AG09319 (cell line): ENCODE results near the gene ITGA2.

ENCODE experiments used
- DNase-seq: peaks from one replicate; pipeline ENCODE4 v3.0.0-alpha.2; 2010; ENCODE audit warnings: low read depth; ENCODE audit errors: extremely low read depth
- TF ChIP-seq, protein P1 (sequence below): IDR thresholded peaks from 2 replicates; pipeline ENCODE4 v1.5.1; 2011; ENCODE audit warnings: low read depth, mild to moderate bottlenecking, inconsistent platforms, low read length, moderate library complexity

Gene ITGA2

DNA sequence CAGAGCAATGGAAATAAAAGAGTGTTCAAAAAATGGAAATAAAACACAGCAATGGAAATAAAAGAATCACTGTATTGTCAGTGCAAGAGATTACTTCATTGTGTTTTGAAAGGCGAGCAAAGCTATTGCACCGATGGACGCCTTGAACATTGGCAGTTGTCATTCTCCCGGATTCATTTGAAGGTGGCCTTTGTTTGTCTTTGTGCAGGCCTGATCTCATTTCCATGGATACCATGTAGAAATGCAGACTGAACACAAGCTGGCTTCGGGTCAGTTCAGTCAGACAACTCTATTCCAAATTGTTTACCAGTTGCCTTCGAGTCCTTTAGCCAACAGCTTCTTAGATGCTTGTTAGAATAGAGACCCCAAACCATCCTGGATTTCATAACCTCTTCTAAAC lies 8.3 kb downstream of the ITGA2 start:
- TF ChIP-seq, protein P1, sequence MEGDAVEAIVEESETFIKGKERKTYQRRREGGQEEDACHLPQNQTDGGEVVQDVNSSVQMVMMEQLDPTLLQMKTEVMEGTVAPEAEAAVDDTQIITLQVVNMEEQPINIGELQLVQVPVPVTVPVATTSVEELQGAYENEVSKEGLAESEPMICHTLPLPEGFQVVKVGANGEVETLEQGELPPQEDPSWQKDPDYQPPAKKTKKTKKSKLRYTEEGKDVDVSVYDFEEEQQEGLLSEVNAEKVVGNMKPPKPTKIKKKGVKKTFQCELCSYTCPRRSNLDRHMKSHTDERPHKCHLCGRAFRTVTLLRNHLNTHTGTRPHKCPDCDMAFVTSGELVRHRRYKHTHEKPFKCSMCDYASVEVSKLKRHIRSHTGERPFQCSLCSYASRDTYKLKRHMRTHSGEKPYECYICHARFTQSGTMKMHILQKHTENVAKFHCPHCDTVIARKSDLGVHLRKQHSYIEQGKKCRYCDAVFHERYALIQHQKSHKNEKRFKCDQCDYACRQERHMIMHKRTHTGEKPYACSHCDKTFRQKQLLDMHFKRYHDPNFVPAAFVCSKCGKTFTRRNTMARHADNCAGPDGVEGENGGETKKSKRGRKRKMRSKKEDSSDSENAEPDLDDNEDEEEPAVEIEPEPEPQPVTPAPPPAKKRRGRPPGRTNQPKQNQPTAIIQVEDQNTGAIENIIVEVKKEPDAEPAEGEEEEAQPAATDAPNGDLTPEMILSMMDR, result no peak
- no peak for DNase-seq

DNA sequence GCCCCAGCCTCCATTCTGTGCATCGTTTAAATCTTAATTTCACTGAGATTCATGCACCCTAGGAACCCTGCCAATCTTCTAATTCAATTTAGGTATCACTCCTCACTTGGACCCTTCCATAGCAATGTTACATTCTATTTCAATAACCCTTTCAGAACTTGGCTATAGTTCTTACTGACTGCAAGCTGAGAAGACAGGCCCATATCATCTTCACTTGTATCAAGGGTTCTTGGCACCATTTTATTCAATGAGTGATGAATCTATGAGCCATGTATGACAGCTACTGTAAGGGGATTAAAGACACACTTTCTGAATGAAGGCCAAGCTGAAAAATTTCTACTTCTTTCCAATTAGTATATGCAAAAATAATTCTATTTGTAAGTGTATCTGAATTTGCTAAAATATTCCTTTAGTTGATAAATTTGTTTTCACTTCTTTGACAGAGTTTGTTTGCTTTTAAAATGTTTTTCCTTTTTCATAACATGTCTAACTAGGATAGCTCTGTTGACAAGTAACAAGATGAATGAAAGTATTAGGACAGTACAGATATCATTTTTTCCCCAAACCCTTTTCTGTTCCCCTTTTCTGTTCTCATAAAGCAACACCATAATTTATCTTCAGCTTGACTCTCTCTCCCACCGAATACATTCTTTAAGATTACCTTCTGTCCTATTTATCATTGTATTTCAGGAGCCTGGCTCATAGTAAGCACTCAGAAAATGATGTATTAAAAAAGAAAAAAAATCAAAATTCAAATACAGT lies 9.6 kb downstream of the ITGA2 start:
- TF ChIP-seq, protein P1, result no peak
- DNase-seq, result no peak

DNA sequence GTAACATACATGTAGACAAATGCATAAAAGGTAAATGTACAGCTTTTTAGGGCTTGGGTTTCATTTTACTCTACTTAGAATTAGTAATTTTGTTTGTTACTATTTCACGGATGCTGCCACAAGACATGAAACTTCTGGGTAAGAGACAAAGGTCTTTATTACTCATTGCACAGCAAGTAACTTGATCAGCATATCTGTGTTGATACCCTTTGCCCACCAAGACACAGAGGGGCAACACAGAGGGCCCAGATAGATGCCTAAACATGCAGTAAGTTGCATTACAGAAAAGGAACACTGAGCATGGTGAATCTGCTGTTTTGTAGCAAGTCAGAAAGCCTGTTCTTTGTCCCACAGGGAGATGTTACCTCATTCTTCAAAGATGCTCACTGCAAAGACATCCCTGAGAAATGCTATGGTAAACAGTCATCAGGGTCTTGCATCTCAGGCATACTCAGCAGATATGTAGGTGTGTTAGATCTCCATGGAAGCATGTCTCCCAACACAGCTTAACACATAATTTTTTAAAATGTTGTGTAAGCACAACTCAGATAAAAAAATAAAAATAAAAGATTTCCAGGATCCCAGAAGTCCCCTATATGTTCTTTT lies 10.3 kb downstream of the ITGA2 start:
- no peak for DNase-seq
- TF ChIP-seq, protein P1, result no peak

DNA sequence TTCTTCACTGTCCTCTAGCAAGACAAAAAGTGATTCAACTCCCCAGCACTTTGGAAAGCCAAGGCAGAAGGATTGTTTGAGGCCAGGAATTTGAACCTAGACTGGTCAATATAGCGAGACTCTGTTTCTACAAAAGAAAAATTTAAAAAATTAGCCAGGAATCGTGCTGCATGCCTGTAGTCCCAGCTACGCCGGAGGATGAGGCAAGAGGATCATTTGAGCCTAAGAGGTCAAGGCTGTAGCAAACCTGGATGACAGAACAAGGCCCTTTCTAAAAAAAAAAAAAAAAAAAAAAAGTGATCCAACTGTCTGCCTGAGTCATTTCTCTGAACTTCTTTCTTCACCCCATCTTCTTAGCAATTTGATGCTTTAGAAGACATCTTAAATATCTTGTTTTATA lies 12.4 kb downstream of the ITGA2 start:
- DNase-seq, result no peak
- TF ChIP-seq, protein P1, result no peak

DNA sequence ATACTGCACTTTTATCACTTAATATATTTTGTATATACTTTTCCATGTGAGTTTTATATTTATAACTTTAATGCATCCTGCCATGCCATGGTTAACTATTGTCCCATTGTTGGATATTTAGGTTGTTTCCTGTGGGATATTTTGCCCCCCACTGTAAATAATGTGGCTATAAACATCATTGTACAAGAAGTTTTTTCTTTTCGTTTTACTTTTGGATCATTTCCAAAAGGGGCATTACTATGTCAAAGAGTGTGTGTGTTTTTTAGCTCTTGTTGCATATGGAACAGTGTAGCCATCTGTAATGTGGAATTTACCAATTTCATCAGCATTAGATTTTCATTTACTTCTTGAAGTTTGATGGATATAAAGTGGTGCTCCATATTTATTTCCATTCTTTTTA lies 13.3 kb downstream of the ITGA2 start:
- DNase-seq, result no peak
- TF ChIP-seq, protein P1, result no peak

DNA sequence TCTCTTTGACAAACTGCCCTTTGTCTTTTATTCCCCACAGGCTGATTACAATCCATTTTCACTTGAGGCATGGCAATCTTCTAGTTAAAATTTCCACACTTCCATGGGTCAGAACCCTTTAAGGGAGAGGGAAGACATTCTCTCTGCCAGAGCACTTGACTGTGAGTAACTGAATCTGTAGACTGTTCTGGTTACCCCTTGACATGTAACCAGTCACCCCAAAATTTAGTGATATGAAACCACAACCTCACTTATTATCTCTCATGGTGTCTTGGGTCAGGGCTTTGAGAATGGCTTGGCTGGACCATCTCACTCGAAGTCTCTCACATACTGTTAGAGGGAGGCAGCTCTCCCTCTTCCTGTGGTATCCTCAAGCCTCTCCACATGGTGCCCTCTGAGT lies 14.0 kb downstream of the ITGA2 start:
- TF ChIP-seq, protein P1, result no peak
- no peak for DNase-seq

DNA sequence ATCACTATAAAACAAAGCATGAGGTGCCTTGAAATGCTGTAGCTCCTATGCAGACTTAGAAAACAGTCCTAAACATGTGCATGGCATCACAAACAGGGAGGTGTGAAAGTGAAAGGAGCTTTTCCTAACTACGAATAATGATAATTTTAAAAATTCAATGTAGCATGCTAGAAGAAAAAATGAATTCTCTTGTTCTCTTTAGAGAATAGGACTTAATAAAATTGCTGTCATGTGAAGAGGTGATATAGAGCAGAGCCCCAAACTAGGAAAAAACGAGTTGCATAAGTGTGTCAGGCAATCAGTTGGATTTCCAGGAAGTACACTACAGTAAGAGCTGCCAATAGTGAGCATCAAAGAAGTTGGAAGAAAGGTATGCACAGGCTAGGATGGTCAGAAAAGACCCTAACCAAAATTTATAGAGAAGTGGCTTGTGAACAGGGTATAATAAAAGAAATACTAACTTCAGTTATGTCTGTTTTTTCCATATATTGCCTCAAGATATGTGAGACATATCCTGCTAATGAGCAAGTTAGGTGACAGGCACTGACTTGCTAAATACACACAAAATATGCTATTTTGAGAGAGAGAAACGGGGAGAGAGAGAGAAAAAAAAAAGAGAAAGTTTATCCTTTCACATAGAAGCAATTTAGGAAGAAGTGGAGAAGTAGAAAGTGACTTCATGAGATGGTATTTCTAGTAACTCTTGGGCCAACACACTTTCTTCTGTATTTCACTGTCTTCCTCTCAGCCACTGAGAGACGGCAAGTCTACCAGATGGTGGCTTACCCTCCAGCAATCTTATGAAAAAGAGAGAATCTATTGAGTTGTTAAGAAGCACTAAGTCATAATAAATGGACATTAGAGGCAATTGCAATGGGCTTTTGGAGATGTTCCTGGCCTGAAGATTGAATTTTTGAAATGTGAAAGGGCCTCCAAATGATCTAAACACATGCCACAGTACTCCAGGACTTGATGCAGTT lies 18.0 kb downstream of the ITGA2 start:
- TF ChIP-seq, protein P1, result no peak
- DNase-seq, result no peak
